Gastroesophageal sphincter (tissue), 4 donors: ENCODE measurements around the gene GLCCI1. TPM values are rescaled to one million over a fixed set of nuclear protein-coding genes. Genes with fewer than 3 reads are reported as not detected.

Experiments
- ATAC-seq: fragments of 150-250 bp; one replicate; pipeline ENCODE4 v1.9.1; 2016; ENCODE audit warnings: mild to moderate bottlenecking, moderate library complexity
- H3K27ac ChIP-seq, 4 donors: fragments of 200-600 bp; sonication (generic) in 3 of 4; 1 replicate in 3 of 4; 2 replicates in 1 of 4; pipeline ENCODE4 v1.5.1; 2016 to 2019
- H3K27me3 ChIP-seq: fragments of 200-600 bp; sonication (generic); one replicate; pipeline ENCODE4 v1.5.1; 2019
- H3K36me3 ChIP-seq, 2 donors: fragments of 200-600 bp; sonication (generic); one replicate each; pipeline ENCODE4 v1.5.1; 2019; ENCODE audit warnings: control low read depth in 1 of 2
- H3K4me1 ChIP-seq, 3 donors: fragments of 200-600 bp; sonication (generic); 1 replicate in 2 of 3; 2 replicates in 1 of 3; pipeline ENCODE4 v1.5.1; 2016 to 2019; ENCODE audit warnings: control low read depth in 2 of 3
- H3K4me3 ChIP-seq, 2 donors: fragments of 200-600 bp; sonication (generic); one replicate each; pipeline ENCODE4 v1.5.1; 2019; ENCODE audit warnings: mild to moderate bottlenecking in 1 of 2, moderate library complexity in 1 of 2
- H3K9me3 ChIP-seq, 3 donors: fragments of 200-600 bp; sonication (generic); one replicate each; pipeline ENCODE4 v1.5.1; 2017 to 2019; ENCODE audit warnings: control low read depth in 2 of 3
- EP300 ChIP-seq: sonication (generic); formaldehyde crosslinking; IDR thresholded peaks from one replicate; pipeline ENCODE4 v1.6.1; 2017; ENCODE audit warnings: antibody characterized with exemption, mild to moderate bottlenecking
- POLR2A ChIP-seq, 2 donors: fragments of 450-650 bp; IDR thresholded peaks; one replicate each; pipeline ENCODE4 v1.6.1; 2017; ENCODE audit warnings: antibody characterized with exemption in 2 of 2, mild to moderate bottlenecking in 2 of 2, moderate library complexity in 1 of 2
- POLR2AphosphoS5 ChIP-seq: sonication (generic); formaldehyde crosslinking; IDR thresholded peaks from one replicate; pipeline ENCODE4 v1.6.1; 2017; ENCODE audit warnings: antibody characterized with exemption
- WGBS, 2 donors: methylation state at CpG; one replicate each; pipeline ENCODE4 v1.1.5; 2018; ENCODE audit warnings: low coverage in 1 of 2; 5-methylcytosine and 5-hydroxymethylcytosine counted together
- total RNA-seq, 4 donors: library from RNA; depleted of rRNA; stranded (reverse); fragments of >200 nt; gene quantifications; one replicate each; pipeline ENCODE4 v1.1.0, GENCODE V29; 2016
- TF ChIP-seq, protein P1 (sequence below), 4 experiments: fragments of 200-600 bp in 2 of 4; fragments of 450-650 bp in 2 of 4; sonication (generic) in 1 of 4; IDR thresholded peaks; one replicate each; pipeline ENCODE4 v1.5.1; 2017 to 2019; ENCODE audit warnings: antibody characterized with exemption in 4 of 4, mild to moderate bottlenecking in 2 of 4, moderate library complexity in 2 of 4

GLCCI1 gene
- total RNA-seq, 4 donors from 2014 or later = 2.8 to 16.7 (median 5.2) TPM

DNA sequence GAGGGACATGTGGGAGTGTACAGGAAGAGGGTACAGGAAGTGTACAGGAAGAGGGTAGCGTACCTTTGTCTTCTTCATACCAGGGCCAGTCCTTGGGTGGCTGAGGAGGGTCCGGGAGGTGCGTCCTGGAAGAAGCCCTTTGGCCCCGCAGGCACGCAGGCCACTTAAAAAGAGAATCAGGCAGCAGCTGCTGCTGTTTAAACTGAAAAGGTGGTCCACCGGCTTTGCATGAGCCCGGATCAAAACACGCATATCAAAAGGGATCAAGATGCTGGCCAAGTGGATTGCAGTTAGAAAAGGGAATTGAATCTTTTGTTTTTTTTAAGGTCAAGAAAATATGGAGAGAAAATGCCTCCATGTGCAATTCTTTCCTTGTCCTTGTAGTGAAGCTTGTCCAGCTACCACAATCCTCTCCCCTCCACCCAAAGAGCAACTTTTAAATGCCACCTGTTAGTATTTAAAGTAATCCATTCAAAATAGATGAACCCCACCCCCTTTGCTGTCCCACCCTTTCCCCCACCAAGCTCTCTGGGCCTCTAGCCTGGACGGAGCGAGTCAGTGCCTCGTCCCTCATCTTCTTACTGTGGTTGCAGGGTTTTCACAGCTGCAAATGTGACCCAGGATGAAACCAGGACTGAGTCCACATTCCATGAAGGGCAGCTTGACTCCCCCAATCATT lies 142.8 kb downstream of the GLCCI1 start:
- TF ChIP-seq POLR2A (IDR thresholded peaks at IDR 0.05) (no peak), POLR2AphosphoS5 (no peak), EP300 (no peak)
- TF ChIP-seq, protein P1, sequence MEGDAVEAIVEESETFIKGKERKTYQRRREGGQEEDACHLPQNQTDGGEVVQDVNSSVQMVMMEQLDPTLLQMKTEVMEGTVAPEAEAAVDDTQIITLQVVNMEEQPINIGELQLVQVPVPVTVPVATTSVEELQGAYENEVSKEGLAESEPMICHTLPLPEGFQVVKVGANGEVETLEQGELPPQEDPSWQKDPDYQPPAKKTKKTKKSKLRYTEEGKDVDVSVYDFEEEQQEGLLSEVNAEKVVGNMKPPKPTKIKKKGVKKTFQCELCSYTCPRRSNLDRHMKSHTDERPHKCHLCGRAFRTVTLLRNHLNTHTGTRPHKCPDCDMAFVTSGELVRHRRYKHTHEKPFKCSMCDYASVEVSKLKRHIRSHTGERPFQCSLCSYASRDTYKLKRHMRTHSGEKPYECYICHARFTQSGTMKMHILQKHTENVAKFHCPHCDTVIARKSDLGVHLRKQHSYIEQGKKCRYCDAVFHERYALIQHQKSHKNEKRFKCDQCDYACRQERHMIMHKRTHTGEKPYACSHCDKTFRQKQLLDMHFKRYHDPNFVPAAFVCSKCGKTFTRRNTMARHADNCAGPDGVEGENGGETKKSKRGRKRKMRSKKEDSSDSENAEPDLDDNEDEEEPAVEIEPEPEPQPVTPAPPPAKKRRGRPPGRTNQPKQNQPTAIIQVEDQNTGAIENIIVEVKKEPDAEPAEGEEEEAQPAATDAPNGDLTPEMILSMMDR (IDR thresholded peaks at IDR 0.05) = no peak
- Histone ChIP-seq H3K4me3 (no peak overlapping the region), H3K36me3 (no peaks in the 10 kb centered on the region), H3K27me3 (no peaks in the 10 kb centered on the region), H3K9me3 (no peaks in the 10 kb centered on the region), H3K4me1 (no peaks in the 10 kb centered on the region), H3K27ac (no peak overlapping the region)
- WGBS, 2 donors = 72% methylated on average over 6 of the region's 11 CpGs; no CpG with 5 or more reads in 1 of the 2 donors
- no peak for ATAC-seq

DNA sequence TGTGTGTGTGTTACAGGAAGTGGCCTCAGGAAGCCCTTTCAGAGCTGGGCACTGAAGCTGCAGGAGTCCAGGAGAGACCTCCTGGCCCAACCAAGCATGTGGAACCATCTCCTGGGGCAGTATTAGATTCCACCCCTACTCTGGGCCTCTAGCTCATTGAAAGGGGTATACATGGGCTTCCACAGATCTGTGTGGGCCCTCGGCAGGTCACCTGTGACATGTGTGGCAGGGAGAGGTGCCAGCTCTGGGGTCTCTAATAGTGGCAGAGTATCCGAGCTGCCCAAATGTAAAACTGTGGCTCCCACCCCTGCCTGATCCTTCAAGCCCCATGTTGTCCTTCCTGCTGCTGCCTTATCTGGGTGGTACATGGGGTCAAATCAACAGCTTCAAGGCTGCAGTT lies 144.1 kb downstream of the GLCCI1 start:
- TF ChIP-seq, protein P1 (IDR thresholded peaks at IDR 0.05) = no peak
- no peak for TF ChIP-seq POLR2A (IDR thresholded peaks at IDR 0.05)
- H3K27ac ChIP-seq = no peak overlapping the region
- no CpG with 5 or more reads among the region's 2 CpGs for WGBS, 2 donors
- ATAC-seq = no peak
- H3K4me3 ChIP-seq = no peak overlapping the region
- no peaks in the 10 kb centered on the region for H3K36me3 ChIP-seq
- H3K4me1 ChIP-seq = no peaks in the 10 kb centered on the region
- H3K9me3 ChIP-seq = no peaks in the 10 kb centered on the region
- no peaks in the 10 kb centered on the region for H3K27me3 ChIP-seq

DNA sequence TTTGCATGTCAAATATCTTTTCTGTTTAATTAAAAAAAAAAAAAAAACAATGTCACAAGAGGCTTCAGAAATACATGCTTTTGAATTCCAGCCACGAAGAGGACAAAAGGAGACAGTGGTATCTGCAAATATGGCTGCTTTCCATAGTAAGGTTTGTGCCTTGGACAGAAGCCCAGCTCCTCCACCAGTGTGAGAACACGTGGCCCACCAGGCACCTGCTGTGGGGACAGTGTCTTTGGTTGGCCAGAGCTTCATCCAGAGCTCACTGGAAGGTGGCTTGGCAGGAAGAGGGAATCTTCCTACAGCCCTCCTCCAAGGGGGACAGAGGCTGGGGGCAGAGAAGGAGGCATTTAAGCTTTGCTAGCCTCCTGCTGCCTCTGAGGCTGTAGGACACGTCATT lies 144.6 kb downstream of the GLCCI1 start:
- Histone ChIP-seq H3K27me3 (no peaks in the 10 kb centered on the region), H3K4me3 (no peak overlapping the region), H3K36me3 (no peaks in the 10 kb centered on the region), H3K4me1 (no peaks in the 10 kb centered on the region), H3K27ac (no peak overlapping the region), H3K9me3 (no peaks in the 10 kb centered on the region)
- WGBS, 2 donors = 73 to 75% methylated on average over 1 of the region's 3 CpGs
- ATAC-seq = no peak
- TF ChIP-seq POLR2AphosphoS5 = no peak
- TF ChIP-seq, protein P1 (IDR thresholded peaks at IDR 0.05) = no peak
- TF ChIP-seq EP300 = no peak
- no peak for TF ChIP-seq POLR2A (IDR thresholded peaks at IDR 0.05)

DNA sequence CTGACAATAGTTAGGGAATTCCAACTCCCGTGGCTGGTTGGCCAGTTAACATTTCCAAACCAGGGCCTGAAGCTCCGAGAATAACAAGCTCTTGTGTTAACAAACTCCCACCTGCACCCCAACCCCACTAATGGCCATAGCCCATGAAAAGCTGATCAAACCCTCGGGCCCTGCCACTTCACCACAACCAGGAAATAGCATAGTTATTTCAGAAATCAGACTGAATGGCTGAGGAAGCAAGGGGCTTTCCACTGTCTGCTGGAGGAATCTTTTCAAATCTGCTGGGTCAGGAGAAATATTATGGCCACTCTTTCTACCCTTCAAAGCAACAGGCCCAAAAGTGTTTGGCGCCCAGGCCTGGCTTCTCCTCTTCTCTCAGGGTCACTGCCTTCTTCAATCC lies 145.6 kb downstream of the GLCCI1 start:
- 100% methylated on average over 1 of the region's 4 CpGs; no CpG with 5 or more reads in 1 of the 2 donors for WGBS, 2 donors
- no peak for ATAC-seq
- Histone ChIP-seq H3K36me3 (no peaks in the 10 kb centered on the region), H3K27ac (no peak overlapping the region), H3K9me3 (no peaks in the 10 kb centered on the region), H3K4me3 (no peak overlapping the region), H3K27me3 (no peaks in the 10 kb centered on the region), H3K4me1 (no peaks in the 10 kb centered on the region)
- TF ChIP-seq, protein P1 (IDR thresholded peaks at IDR 0.05) = no peak
- TF ChIP-seq POLR2A (IDR thresholded peaks at IDR 0.05) (no peak), POLR2AphosphoS5 (no peak), EP300 (no peak)
